ENCODE measurements around the gene TSSC4.

DNA sequence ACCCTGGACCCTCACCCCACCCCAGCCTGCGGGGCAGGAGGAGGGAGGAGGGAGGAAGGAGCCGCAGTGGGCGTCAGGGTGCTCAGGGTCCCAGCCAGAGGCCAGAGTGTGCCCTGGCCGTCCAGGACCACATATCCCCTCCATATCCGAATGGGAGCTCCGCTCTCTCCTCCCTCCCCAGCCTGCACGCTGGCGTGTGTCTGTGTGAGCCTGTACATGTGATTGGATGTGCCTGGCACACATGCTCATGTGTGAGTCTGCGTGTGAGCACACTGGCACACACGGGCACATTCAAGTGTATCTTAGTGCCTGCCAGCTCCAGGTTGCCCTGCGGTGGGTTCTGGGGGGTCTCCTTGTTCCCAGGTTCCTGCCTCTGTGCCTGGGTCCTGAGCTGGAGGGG lies 8.1 kb downstream of the TSSC4 start:
- TF ChIP-seq, protein P1, sequence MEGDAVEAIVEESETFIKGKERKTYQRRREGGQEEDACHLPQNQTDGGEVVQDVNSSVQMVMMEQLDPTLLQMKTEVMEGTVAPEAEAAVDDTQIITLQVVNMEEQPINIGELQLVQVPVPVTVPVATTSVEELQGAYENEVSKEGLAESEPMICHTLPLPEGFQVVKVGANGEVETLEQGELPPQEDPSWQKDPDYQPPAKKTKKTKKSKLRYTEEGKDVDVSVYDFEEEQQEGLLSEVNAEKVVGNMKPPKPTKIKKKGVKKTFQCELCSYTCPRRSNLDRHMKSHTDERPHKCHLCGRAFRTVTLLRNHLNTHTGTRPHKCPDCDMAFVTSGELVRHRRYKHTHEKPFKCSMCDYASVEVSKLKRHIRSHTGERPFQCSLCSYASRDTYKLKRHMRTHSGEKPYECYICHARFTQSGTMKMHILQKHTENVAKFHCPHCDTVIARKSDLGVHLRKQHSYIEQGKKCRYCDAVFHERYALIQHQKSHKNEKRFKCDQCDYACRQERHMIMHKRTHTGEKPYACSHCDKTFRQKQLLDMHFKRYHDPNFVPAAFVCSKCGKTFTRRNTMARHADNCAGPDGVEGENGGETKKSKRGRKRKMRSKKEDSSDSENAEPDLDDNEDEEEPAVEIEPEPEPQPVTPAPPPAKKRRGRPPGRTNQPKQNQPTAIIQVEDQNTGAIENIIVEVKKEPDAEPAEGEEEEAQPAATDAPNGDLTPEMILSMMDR (IDR thresholded peaks at IDR 0.05) = no peak
- TF ChIP-seq POLR2A (IDR thresholded peaks at IDR 0.05) = no peak

All from uterus (tissue), 2 donors.